Measurements from ENCODE around the gene FAM167B.
"Not testable (repeated sequence)": the region's sequence is repeated elsewhere in the genome, so short reads cannot be mapped to it uniquely, and the experiment has no call there.

FAM167B gene

DNA sequence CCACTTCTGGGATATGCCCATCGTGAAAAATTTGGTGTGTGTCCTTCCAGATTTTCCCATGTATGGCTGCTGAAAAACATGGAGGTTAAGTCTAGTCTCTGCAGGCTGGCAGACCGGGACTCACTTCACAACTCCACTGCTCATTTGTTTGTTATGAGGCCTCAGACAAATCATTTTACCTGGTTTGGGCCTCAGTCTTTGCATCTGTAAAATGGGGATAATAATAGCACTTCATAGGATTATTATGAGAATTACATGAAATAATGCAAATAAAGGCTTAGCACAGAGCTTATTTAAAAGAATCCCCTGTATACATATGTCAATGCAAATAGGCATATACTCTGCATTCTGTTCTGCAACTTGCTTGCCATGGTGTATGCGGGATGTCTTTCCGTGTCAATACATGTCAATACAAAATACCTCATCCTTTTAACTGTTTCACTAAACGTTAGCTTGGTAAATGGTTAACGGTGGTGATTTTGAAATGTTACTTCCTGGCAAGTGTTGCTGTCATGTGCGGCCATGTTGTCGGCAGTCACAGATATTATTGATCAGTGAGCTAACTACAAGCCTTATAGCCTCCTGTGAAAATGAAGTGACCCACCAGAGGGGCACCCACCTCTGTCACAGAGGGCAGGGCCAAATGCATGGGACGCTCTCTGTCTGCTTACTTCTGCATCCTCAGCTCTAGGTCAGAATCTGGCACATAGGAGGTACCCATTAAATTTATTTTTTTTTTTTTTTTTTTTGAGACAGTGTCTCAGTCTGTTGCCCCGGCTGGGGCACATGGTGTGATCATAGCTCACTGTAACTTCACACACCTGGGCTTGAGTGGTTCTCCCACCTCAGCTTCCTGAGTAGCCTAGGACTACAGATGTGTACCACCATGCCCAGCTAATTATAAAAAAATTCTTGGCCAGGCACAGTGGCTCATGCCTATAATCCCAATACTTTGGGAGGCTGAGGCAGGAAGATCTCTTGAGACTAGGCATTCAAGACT is 8.3 kb downstream of the FAM167B start:
- in situ Hi-C loops (cut with HindIII; ENCODE audit: low pct_unique_long_range_greater_than_20kb, low sequenced_read_pairs), result no loop called here
- TF ChIP-seq JUND (IDR thresholded peaks at IDR 0.05; ENCODE audit: low read depth), result no peak
- no peak for DNase-seq (ENCODE audit: low read depth in 1 of 2, low spot score in 1 of 2)

DNA sequence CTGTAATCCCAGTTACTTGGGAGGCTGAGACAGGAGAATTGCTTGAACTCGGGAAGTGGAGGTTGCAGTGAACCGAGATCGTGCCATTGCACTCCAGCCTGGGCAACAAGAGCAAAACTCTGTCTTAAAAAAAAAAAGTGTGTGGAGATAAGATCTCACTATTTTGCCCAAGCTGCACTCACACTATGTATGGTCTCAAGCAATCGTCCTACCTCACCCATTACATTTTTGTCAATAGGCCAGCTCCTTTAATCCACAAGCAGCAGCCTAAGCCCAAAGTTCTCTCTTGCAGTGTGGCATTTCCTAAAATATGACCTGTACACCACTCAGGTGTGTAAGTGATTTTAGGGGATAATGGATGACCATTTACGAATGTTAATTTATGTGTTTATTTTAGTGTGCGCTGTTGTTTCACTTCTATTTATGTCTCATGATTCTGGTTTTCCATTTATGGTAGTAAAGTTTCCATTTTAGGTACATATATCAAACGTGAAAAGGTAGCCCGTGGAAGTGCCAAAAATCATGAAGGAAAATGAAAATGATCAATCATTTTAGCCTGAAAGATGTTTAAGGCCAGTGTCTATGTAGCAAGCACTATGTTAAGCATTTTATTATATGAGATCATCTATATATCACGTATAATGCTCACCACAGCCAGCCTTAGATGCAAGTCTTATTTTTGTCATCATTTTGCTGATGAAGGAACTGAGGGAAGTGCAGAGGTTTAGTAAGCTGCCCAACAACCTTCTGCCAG is 9.6 kb downstream of the FAM167B start:
- in situ Hi-C loops (cut with HindIII; ENCODE audit: low pct_unique_long_range_greater_than_20kb, low sequenced_read_pairs), result no loop called here

DNA sequence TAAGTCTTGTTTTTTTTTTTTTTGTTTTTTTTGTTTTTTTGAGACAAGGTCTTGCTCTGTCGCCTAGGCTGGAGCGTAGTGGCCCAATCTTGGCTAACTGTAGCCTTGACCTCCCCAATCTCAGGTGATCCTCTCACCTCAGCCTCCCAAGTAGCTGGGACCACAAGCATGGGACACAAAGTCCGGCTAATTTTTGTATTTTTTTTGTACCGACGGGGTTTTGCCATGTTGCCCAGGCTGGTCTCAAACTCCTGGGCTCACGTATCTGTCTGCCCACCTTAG is 10.1 kb downstream of the FAM167B start:
- DNase-seq (ENCODE audit: low read depth in 1 of 2, low spot score in 1 of 2), result no peak
- no peak for TF ChIP-seq JUND (IDR thresholded peaks at IDR 0.05; ENCODE audit: low read depth)
- in situ Hi-C loops (cut with HindIII; ENCODE audit: low pct_unique_long_range_greater_than_20kb, low sequenced_read_pairs), result no loop called here

More for the DNA sequence above, 9.6 kb downstream of the FAM167B start:
- no peak for DNase-seq (ENCODE audit: low read depth in 1 of 2, low spot score in 1 of 2)
- no peak for TF ChIP-seq JUND (IDR thresholded peaks at IDR 0.05; ENCODE audit: low read depth)

DNA sequence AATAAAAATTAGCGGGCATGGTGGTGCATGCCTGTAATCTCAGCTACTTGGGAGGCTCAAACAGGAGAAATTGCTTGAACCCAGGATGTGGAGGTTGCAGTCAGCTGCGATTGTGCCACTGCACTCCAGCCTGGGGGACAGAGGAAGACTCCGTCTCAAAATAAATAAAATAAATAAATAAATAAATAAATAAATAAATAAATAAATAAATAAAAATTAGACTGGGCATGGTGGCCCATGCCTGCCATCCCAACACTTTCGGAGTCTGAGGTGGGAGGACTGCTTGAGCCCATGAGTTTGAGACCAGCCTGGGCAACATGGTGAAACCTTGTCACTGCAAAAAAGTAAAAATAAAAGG is 16.2 kb downstream of the FAM167B start:
- in situ Hi-C loops (cut with HindIII; ENCODE audit: low pct_unique_long_range_greater_than_20kb, low sequenced_read_pairs); DNase-seq (ENCODE audit: low read depth in 1 of 2, low spot score in 1 of 2): not testable (repeated sequence)

DNA sequence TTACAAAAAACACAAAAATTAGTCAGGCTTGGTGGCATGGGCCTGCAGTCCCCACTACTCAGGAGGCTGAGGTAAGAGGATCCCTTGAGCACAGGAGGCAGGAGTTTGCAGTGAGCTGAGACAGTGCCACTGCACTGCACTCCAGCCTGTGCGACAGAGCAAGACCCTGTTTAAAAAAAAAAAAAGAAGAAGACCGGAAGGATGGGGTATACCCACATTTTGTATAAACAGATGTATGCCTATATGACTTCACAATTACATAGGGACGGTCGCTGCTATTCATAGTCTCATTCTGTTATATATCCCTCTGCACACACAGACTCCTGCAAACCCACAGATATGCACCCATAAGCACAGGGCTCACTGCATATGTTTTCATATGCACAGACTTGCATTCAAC is 16.7 kb downstream of the FAM167B start:
- TF ChIP-seq JUND (IDR thresholded peaks at IDR 0.05; ENCODE audit: low read depth), result no peak
- DNase-seq (ENCODE audit: low read depth in 1 of 2, low spot score in 1 of 2), result no peak
- in situ Hi-C loops (cut with HindIII; ENCODE audit: low pct_unique_long_range_greater_than_20kb, low sequenced_read_pairs), result no loop called here

DNA sequence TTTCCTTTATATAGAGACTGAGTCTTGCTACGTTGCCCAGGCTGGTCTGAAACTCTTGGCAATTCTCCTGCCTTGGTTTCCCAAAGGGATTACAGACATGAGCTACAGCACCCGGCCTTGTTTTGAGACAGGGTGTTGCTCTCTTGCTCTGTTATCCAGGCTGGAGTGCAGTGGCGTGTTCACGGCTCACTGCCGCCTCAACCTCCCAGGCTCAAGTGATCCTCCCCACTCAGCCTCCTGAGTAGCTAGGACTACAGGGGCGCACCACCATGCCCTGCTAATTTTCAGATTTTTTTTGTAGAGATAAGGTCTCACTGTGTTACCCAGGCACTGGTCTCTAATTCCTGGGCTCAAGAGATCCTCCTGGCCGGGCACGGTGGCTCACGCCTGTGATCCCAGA is 18.8 kb downstream of the FAM167B start:
- no peak for TF ChIP-seq JUND (IDR thresholded peaks at IDR 0.05; ENCODE audit: low read depth)
- no peak for DNase-seq (ENCODE audit: low read depth in 1 of 2, low spot score in 1 of 2)
- in situ Hi-C loops (cut with HindIII; ENCODE audit: low pct_unique_long_range_greater_than_20kb, low sequenced_read_pairs), result no loop called here

DNA sequence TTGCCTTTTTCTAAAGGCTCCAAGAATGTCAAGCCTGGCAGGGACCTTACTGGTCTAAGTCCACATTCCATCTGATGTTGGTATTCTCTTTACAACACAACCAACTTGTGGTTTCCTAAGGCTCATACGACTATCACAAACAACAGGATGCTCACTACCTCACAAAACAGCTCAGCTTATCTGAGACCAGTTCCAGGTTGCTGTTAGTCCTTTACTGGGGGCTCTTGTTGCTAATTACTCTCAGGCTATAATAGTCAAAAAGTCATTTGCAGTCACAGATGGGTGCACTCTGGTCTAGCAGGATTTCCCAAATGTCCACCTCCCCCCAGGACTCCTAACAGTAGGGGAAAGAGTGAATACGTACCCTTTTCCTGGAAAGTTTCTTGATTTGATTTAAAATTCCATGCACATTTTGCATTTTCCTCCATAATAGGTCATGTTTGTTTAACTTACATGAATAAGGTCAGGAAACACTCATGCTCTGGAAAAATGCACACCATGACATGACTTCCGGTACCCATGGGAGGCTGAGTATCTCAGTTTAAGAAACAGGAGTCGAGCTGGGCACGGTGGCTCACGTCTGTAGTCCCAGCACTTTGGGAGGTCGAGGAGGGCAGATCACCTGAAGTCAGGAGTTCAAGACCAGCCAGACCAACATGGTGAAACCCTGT is 20.0 kb downstream of the FAM167B start:
- in situ Hi-C loops (cut with HindIII; ENCODE audit: low pct_unique_long_range_greater_than_20kb, low sequenced_read_pairs), result no loop called here
- DNase-seq (ENCODE audit: low read depth in 1 of 2, low spot score in 1 of 2), result peak in 1 of 2 experiments; percentile 8

DNA sequence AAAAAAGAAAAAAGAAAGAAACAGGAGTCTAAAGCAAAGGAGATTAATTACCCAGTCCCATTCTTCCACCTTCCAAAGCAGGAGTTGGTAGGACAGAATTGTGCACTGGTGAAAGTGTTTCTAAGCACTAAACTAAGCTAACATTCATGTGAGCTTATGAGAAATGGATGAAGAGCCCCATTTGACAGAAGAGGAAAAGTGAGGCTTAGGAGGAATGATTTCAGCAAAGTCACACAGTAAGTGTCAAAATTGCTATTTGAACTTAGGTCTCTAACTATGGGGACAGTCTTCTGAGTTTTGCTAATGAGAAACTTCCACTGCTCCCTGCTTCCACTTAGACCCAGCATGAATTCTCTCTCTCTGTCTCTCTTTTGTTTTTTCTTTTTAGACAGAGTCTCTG is 22.7 kb downstream of the FAM167B start:
- in situ Hi-C loops (cut with HindIII; ENCODE audit: low pct_unique_long_range_greater_than_20kb, low sequenced_read_pairs), result no loop called here
- no peak for TF ChIP-seq JUND (IDR thresholded peaks at IDR 0.05; ENCODE audit: low read depth)
- DNase-seq (ENCODE audit: low read depth in 1 of 2, low spot score in 1 of 2), result no peak

More for the DNA sequence above, 20.0 kb downstream of the FAM167B start:
- no peak for TF ChIP-seq JUND (IDR thresholded peaks at IDR 0.05; ENCODE audit: low read depth)

DNA sequence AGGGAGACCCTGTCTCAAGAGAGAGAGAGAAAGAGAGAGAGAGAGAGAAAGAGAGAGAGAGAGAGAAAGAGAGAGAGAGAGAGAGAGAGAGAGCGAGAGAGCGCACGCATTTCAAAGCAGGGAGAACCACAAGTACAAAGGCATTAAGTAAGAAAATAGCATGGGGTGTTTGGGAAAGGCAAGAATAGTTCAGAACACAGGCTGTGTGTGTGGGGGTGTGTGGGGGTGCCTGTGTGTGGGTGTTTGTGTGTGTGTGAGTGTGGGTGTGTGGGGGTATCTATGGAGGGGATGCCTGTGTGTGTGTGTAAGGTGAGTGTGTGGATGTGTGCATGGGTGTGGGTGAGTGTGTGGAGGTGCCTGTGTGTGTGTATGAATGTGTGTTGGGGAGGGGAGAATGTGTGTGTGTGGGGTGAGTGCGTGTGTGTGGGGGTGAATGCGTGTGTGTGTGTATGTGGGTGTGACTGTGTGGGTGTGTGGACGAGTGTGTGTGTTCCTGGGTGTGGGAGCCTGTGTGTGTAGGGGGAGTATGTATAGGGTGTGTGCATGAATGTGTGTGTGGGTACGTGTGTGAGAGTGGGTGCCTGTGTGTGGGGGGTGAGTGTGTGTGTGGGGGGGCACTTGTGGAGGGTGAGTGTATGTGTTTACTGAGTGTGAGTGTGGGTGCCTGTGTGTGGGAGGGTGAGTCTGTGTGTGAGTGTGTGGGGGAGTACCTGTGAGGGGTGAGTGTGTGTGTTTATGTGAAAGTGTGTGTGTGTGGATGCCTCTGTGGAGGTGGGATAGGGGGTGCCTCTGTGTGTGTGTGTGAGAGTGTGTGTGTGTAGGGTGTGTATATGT is 25.8 kb downstream of the FAM167B start:
- no peak for TF ChIP-seq JUND (IDR thresholded peaks at IDR 0.05; ENCODE audit: low read depth)
- DNase-seq (ENCODE audit: low read depth in 1 of 2, low spot score in 1 of 2), result no peak
- in situ Hi-C loops (cut with HindIII; ENCODE audit: low pct_unique_long_range_greater_than_20kb, low sequenced_read_pairs), result no loop called here

DNA sequence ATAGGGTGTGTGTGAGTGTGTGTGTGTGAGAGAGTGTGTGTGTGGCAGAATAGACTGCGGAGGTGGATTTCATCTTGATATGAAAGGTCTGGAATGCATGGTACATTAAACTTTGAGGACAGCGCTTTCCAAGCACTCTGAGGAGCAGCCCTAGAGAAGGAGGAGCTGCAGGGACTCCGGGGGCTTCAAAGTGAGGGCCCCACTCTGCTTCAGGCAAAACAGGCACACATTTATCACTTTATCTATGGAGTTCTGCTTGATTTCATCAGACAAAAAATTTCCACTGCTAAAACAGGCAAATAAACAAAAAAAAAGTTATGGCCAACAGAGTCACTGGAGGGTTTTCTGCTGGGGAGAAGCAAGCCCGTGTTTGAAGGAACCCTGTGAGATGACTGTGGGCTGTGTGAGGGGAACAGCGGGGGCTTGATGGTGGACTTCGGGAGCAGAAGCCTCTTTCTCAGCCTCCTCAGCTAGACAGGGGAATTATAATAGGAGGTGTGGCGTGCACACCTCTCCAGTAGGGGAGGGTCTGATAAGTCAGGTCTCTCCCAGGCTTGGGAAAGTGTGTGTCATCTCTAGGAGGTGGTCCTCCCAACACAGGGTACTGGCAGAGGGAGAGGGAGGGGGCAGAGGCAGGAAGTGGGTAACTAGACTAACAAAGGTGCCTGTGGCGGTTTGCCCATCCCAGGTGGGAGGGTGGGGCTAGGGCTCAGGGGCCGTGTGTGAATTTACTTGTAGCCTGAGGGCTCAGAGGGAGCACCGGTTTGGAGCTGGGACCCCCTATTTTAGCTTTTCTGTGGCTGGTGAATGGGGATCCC is 26.6 kb downstream of the FAM167B start:
- no peak for TF ChIP-seq JUND (IDR thresholded peaks at IDR 0.05; ENCODE audit: low read depth)
- in situ Hi-C loops (cut with HindIII; ENCODE audit: low pct_unique_long_range_greater_than_20kb, low sequenced_read_pairs), result no loop called here
- DNase-seq (ENCODE audit: low read depth in 1 of 2, low spot score in 1 of 2), result no peak

DNA sequence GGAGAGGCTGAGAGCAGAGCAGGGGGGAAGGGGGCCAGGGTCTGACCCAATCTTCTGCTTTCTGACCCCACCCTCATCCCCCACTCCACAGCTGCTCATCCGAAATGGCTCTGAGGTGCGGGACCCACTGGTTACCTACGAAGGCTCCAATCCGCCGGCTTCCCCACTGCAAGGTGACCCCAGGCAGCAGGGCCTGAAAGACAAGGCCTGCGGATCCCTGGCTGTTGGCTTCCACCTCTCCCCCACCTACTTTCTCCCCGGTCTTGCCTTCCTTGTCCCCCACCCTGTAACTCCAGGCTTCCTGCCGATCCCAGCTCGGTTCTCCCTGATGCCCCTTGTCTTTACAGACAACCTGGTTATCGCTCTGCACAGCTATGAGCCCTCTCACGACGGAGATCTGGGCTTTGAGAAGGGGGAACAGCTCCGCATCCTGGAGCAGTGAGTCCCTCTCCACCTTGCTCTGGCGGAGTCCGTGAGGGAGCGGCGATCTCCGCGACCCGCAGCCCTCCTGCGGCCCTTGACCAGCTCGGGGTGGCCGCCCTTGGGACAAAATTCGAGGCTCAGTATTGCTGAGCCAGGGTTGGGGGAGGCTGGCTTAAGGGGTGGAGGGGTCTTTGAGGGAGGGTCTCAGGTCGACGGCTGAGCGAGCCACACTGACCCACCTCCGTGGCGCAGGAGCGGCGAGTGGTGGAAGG is 27.8 kb downstream of the FAM167B start:
- no peak for TF ChIP-seq JUND (IDR thresholded peaks at IDR 0.05; ENCODE audit: low read depth)
- no peak for DNase-seq (ENCODE audit: low read depth in 1 of 2, low spot score in 1 of 2)
- in situ Hi-C loops (cut with HindIII; ENCODE audit: low pct_unique_long_range_greater_than_20kb, low sequenced_read_pairs), result no loop called here

Data from T47D (cell line).